HepG2 (cell line): ENCODE data around the gene NFATC1. TPM values are rescaled to one million over a fixed set of nuclear protein-coding genes. Genes with fewer than 3 reads are reported as not detected.

ENCODE experiments used
- ATAC-seq: fragments of 200-7000 bp; cut with Tn5 transposase; 3 replicates; pipeline ENCODE4 v1.9.1; 2020; ENCODE audit warnings: mild to moderate bottlenecking, moderate library complexity
- BruUV-seq: library from RNA; stranded (reverse); fragments of 400-500 nt; replicated peaks from 2 replicates; lab custom pipeline; 2021; lab: Mats Ljungman, UMichigan
- CTCF ChIA-PET: fragments of 300-600 bp; formaldehyde crosslinking; extraction: SDS; loops from one replicate; lab custom pipeline; 2021; ENCODE audit warnings: low total read pairs, inconsistent platforms, low intra/inter-chr PET ratio; lab: Yijun Ruan, JAX
- POLR2A ChIA-PET: fragments of 350-600 bp; sonication (Branson Sonifier 250); formaldehyde crosslinking; loops from one replicate; lab custom pipeline; 2020; ENCODE audit warnings: antibody characterized with exemption, inconsistent platforms; lab: Yijun Ruan, JAX
- DNase-seq: peaks from one replicate; pipeline ENCODE4 v3.0.0-alpha.2; 2015; ENCODE audit warnings: low spot score
- FAIRE-seq: peaks from 3 replicates; lab custom pipeline; 2011; peaks lifted over from hg19 to GRCh38; lab: Jason Lieb, UNC
- H2AFZ ChIP-seq: one replicate; pipeline ENCODE4 v1.6.1; 2011; ENCODE audit warnings: low read length, inconsistent platforms
- H3K27ac ChIP-seq: fragments of 300-600 bp; 3 replicates; pipeline ENCODE4 v1.8.0; 2011; ENCODE audit warnings: mixed run types, mild to moderate bottlenecking, mixed read lengths, low read length, inconsistent platforms; ENCODE audit not compliant: insufficient read depth; ENCODE audit errors: extremely low read length
- H3K27me3 ChIP-seq, 2 experiments: fragments of 200-600 bp in 1 of 2; 2 replicates in 1 of 2; 3 replicates in 1 of 2; pipeline versions ENCODE4 v1.6.0 to v1.8.0; 2011; ENCODE audit warnings: low read length in 2 of 2, mild to moderate bottlenecking in 2 of 2, moderate library complexity in 2 of 2, inconsistent platforms in 1 of 2; ENCODE audit not compliant: insufficient read depth in 2 of 2, control insufficient read depth in 1 of 2
- H3K36me3 ChIP-seq, 2 experiments: fragments of 200-600 bp in 1 of 2; replicated peaks in 1 of 2; 2 replicates in 1 of 2; 3 replicates in 1 of 2; pipeline versions ENCODE4 v1.5.1 to v1.8.0; 2011; ENCODE audit warnings: low read length in 2 of 2, inconsistent platforms in 1 of 2; ENCODE audit not compliant: insufficient read depth in 2 of 2, control insufficient read depth in 1 of 2
- H3K4me1 ChIP-seq: 2 replicates; pipeline ENCODE4 v1.5.1; 2012; ENCODE audit warnings: low read length, inconsistent platforms; ENCODE audit not compliant: insufficient read depth
- H3K4me2 ChIP-seq: 2 replicates; pipeline ENCODE4 v1.6.0; 2011; ENCODE audit warnings: low read depth, low read length, inconsistent platforms
- H3K4me3 ChIP-seq, 3 experiments: fragments of 200-600 bp in 1 of 3; sonication (generic), shearing (Covaris generic) in 1 of 3; replicated peaks in 1 of 3; 2 replicates each; pipeline ENCODE4 v1.5.1; 2011 to 2016; ENCODE audit warnings: low read length in 3 of 3, inconsistent platforms in 2 of 3, low read depth in 2 of 3, mild to moderate bottlenecking in 2 of 3, control low read depth in 1 of 3, mixed read lengths in 1 of 3; ENCODE audit not compliant: insufficient read depth in 1 of 3
- H3K79me2 ChIP-seq: one replicate; pipeline ENCODE4 v1.6.1; 2011; ENCODE audit warnings: low read length, inconsistent platforms; ENCODE audit not compliant: insufficient read depth
- H3K9ac ChIP-seq: 2 replicates; pipeline ENCODE4 v1.6.0; 2011; ENCODE audit warnings: mild to moderate bottlenecking, low read depth, low read length, inconsistent platforms; ENCODE audit not compliant: insufficient read depth
- H3K9me3 ChIP-seq: 2 replicates; pipeline ENCODE4 v1.5.1; 2012; ENCODE audit warnings: mild to moderate bottlenecking, low read length
- H4K20me1 ChIP-seq: 2 replicates; pipeline ENCODE4 v1.6.0; 2011; ENCODE audit warnings: inconsistent platforms, mild to moderate bottlenecking, low read length, moderate library complexity; ENCODE audit not compliant: insufficient read depth
- ASH2L ChIP-seq: fragments of 300-600, 200-600 bp; sonication (generic); IDR thresholded peaks from 2 replicates; pipeline ENCODE4 v1.7.0; 2017; ENCODE audit warnings: low read depth, mild to moderate bottlenecking, moderate library complexity, mixed read lengths, low read length; ENCODE audit not compliant: insufficient read length
- HNRNPH1 ChIP-seq: fragments of 200-400 bp; formaldehyde crosslinking; optimal IDR thresholded peaks from 2 replicates; pipeline ENCODE3; 2017; ENCODE audit warnings: mild to moderate bottlenecking, low read depth, low read length
- IRX3 ChIP-seq: sonication (generic); formaldehyde crosslinking; IDR thresholded peaks from 2 replicates; pipeline ENCODE4 v1.8.1; 2023; ENCODE audit warnings: mild to moderate bottlenecking, low read depth, missing genetic modification reagents, borderline replicate concordance
- ZBTB7B ChIP-seq: sonication (generic); formaldehyde crosslinking; IDR thresholded peaks from 2 replicates; pipeline ENCODE4 v1.4.0; 2020; ENCODE audit warnings: missing genetic modification reagents
- ZNF496 ChIP-seq: sonication (generic); formaldehyde crosslinking; IDR thresholded peaks from 2 replicates; pipeline ENCODE4 v1.8.1; 2023; ENCODE audit warnings: mild to moderate bottlenecking, moderate library complexity, missing genetic modification reagents; ENCODE audit not compliant: insufficient replicate concordance
- ZNF629 ChIP-seq: sonication (generic); formaldehyde crosslinking; conservative IDR thresholded peaks from 2 replicates; pipeline ENCODE4 v1.5.0; 2020; ENCODE audit warnings: missing genetic modification reagents
- WGBS: methylation state at CpG from one replicate; pipeline ENCODE4 v1.1.6; 2017; ENCODE audit warnings: low lambda C conversion rate; 5-methylcytosine and 5-hydroxymethylcytosine counted together
- in situ Hi-C: cut with HindIII; loops from 2 replicates; pipeline ENCODE4 v1.10.0; 2017; ENCODE audit warnings: low pct_unique_long_range_greater_than_20kb; ENCODE audit not compliant: extremely low pct_ligation_motif_present
- intact Hi-C: fragments of 100-400 bp; cut with micrococcal nuclease; formaldehyde crosslinking; loops from one replicate; pipeline ENCODE4 v1.10.0; 2022; ENCODE audit not compliant: unreplicated experiment
- polyA plus RNA-seq, 8 experiments: library from polyadenylated mRNA; depleted of rRNA in 3 of 8; stranded (reverse) in 7 of 8; unstranded in 1 of 8; fragments of >200 nt; fragmentation: Illumina TruSeq in 4 of 8; extraction: Trizol in 4 of 8; gene quantifications; 2 replicates each; pipeline versions ENCODE4 v1.2.1 to v1.2.3, GENCODE V29; 2011 to 2016; ENCODE audit warnings: low read depth in 4 of 8, missing spikeins in 1 of 8, mixed read lengths in 1 of 8; ENCODE audit not compliant: insufficient read depth in 1 of 8
- total RNA-seq, 5 experiments: library from RNA; depleted of rRNA; stranded (reverse); fragments of >200 nt; fragmentation: Illumina TruSeq; extraction: Trizol; gene quantifications; 2 replicates each; pipeline ENCODE4 v1.2.3, GENCODE V29; 2016; ENCODE audit warnings: low read depth in 1 of 5
- TF ChIP-seq, protein P1 (sequence below): sonication (generic); formaldehyde crosslinking; IDR thresholded peaks from 2 replicates; pipeline ENCODE4 v1.4.0; 2020; ENCODE audit warnings: missing genetic modification reagents
- TF ChIP-seq, protein P2 (sequence below): IDR thresholded peaks from 2 replicates; pipeline ENCODE4 v1.6.1; 2016
- TF ChIP-seq, protein P3 (sequence below): sonication (generic); formaldehyde crosslinking; IDR thresholded peaks from 2 replicates; pipeline ENCODE4 v1.8.0; 2022; ENCODE audit warnings: missing genetic modification reagents, mild to moderate bottlenecking, inconsistent platforms, borderline replicate concordance

Gene NFATC1
- total and polyA plus RNA-seq, 2 of the 13 experiments (the other 11 are each of a cell fraction or from before 2014, with no cell fraction given): not detected

DNA sequence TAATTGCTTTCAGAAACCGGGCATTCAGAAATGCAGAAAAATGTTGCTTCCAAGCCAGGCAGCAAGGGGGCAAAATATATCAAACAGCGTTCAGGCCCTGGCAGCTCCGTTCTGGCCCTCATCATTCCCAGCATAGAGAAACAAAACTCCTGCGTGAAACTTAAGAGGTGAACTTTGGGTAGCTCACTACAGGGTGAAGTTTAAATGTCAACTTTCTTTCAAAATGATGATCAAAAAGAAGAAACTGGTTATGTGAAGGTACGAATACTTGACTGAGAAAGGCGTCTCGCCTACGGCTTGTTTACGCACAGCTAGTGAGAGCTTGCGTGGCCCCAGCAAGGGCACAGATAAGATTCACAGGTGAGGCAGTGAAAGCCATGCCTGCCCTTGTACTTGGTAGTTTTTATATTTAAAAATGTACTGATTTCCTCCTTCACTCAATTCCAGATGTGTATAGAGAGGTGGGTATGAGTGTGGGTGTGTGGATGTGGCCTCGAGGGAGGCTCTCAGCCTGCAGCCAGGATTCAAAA lies 127.5 kb downstream of the NFATC1 start:
- POLR2A ChIA-PET: no interaction called here
- Histone ChIP-seq H2AFZ (no peak overlapping the region), H3K4me2 (no peak overlapping the region), H3K27me3 (peaks cover 2 to 41% of the 10 kb centered on the region in 2 experiments; a peak in 4 of 5 replicates), H3K27ac (no peak overlapping the region), H3K9me3 (no peaks in the 10 kb centered on the region), H3K4me1 (no peaks in the 10 kb centered on the region), H4K20me1 (no peaks in the 10 kb centered on the region), H3K79me2 (no peaks in the 10 kb centered on the region), H3K9ac (no peak overlapping the region), H3K4me3 (no peak overlapping the region), H3K36me3 (no peaks in the 10 kb centered on the region)
- intact Hi-C loops (no loop called here), in situ Hi-C loops (no loop called here)
- no peak for FAIRE-seq
- no TSS peak for BruUV-seq
- WGBS: 13% methylated on average over 11 of the region's 11 CpGs
- CTCF ChIA-PET: no interaction called here
- TF ChIP-seq, protein P1, sequence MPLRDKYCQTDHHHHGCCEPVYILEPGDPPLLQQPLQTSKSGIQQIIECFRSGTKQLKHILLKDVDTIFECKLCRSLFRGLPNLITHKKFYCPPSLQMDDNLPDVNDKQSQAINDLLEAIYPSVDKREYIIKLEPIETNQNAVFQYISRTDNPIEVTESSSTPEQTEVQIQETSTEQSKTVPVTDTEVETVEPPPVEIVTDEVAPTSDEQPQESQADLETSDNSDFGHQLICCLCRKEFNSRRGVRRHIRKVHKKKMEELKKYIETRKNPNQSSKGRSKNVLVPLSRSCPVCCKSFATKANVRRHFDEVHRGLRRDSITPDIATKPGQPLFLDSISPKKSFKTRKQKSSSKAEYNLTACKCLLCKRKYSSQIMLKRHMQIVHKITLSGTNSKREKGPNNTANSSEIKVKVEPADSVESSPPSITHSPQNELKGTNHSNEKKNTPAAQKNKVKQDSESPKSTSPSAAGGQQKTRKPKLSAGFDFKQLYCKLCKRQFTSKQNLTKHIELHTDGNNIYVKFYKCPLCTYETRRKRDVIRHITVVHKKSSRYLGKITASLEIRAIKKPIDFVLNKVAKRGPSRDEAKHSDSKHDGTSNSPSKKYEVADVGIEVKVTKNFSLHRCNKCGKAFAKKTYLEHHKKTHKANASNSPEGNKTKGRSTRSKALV (CRISPR knock-in tag): no peak
- TF ChIP-seq ASH2L (no peak), HNRNPH1 (no peak), IRX3 (no peak), ZNF629 (no peak), ZNF496 (no peak), ZBTB7B (CRISPR knock-in tag) (no peak)
- no peak for ATAC-seq
- DNase-seq: no peak

DNA sequence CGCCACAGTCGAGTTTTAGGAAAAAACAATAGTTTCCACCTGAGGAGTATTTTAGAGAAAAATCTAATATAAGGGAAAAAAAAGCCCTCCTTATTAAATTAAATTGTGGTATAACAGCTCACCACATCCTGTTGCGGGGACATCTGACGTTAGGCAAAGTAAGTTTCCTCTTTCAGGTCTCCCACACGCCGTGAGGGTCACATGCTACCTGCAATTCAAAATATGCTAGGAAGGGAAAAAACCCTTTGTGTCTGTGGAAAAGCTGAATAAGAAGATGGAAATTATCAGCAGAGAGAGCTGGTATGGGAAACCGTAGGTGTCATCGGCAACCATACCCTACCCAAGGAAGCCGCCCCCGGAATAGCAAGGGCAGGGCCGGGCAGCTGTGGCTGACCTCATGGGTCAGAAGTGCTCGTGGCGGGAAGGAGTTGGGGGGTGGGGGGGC lies 128.0 kb downstream of the NFATC1 start:
- in situ Hi-C loops: no loop called here
- POLR2A ChIA-PET: no interaction called here
- Histone ChIP-seq H3K9ac (no peak overlapping the region), H4K20me1 (no peaks in the 10 kb centered on the region), H3K79me2 (no peaks in the 10 kb centered on the region), H2AFZ (no peak overlapping the region), H3K27ac (no peak overlapping the region)
- ATAC-seq: no peak
- BruUV-seq: no TSS peak
- no peak for DNase-seq
- TF ChIP-seq, protein P2, sequence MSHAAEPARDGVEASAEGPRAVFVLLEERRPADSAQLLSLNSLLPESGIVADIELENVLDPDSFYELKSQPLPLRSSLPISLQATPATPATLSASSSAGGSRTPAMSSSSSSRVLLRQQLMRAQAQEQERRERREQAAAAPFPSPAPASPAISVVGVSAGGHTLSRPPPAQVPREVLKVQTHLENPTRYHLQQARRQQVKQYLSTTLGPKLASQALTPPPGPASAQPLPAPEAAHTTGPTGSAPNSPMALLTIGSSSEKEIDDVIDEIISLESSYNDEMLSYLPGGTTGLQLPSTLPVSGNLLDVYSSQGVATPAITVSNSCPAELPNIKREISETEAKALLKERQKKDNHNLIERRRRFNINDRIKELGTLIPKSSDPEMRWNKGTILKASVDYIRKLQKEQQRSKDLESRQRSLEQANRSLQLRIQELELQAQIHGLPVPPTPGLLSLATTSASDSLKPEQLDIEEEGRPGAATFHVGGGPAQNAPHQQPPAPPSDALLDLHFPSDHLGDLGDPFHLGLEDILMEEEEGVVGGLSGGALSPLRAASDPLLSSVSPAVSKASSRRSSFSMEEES (CRISPR knock-in tag): no peak
- TF ChIP-seq, protein P3, sequence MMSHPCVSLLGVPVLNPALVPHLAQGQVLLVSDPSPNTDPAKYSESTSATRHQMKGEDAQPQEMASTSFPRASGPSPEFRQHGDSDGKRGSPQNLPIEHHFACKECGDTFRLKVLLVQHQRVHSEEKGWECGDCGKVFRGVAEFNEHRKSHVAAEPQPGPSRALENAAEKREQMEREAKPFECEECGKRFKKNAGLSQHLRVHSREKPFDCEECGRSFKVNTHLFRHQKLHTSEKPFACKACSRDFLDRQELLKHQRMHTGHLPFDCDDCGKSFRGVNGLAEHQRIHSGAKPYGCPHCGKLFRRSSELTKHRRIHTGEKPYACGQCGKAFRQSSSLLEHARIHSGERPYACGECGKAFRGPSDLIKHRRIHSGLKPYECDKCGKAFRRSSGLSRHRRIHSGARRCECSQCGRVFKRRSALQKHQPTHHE (CRISPR knock-in tag): no peak
- TF ChIP-seq, all 625 proteins: peak for 0
- Histone ChIP-seq H3K4me3 (no peak overlapping the region), H3K4me2 (no peak overlapping the region), H3K9me3 (no peaks in the 10 kb centered on the region), H3K36me3 (no peaks in the 10 kb centered on the region), H3K4me1 (no peaks in the 10 kb centered on the region), H3K27me3 (peaks cover 2 to 46% of the 10 kb centered on the region in 2 experiments)
- 47% methylated on average over 12 of the region's 13 CpGs for WGBS
- FAIRE-seq: no peak
- CTCF ChIA-PET: no interaction called here
- intact Hi-C loops: no loop called here
